Measurements from ENCODE around the gene LRRC28. TPM values are rescaled to one million over a fixed set of nuclear protein-coding genes. Genes with fewer than 3 reads are reported as not detected.

Gene LRRC28
- total RNA-seq, 1 experiment from 2014 or later = 39.3 TPM

DNA sequence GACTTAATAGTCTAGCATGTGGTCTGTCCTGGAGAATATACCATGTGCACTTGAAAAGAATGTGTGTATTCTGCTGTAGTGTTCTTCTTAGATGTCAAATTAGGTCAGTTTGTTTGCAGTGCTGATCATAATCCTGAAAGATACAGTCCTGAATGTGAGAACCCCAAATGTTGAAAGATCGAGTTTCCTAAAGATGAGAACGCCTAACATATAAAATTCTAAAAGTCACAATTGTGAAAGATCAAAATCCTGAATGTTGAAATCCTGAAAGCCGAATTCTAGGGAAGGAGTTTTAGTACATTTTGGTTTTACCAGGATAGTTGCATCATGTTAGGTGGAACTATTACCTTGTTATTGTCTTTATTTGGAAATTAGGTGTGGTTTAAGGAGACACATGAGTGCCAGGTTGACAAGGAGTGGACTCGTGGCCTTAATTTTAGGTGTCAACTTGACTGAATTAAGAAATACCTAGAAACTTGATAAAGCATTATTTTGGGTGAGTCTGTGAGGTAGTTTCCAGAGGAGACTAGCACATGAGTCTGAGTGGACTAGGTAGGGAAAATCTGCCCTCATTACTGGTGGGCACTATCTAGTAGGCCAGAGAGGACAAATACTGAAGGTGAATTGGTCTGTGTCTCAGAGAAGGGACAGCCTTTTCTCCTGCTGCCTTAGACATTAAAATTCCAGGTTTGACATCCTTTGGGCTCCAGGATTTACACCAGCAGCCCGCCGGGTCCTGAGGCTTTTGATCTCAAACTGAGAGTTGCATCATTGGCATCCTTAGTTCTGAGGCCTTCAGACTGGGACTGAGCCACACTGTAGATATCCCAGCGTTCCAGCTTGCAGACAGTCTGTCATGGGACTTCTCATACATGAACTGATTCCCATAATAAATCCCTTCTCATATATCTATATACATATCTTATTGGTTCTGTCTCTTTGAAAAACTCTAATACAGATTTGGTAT is 77.1 kb downstream of the LRRC28 start:
- TF ChIP-seq, protein P1, sequence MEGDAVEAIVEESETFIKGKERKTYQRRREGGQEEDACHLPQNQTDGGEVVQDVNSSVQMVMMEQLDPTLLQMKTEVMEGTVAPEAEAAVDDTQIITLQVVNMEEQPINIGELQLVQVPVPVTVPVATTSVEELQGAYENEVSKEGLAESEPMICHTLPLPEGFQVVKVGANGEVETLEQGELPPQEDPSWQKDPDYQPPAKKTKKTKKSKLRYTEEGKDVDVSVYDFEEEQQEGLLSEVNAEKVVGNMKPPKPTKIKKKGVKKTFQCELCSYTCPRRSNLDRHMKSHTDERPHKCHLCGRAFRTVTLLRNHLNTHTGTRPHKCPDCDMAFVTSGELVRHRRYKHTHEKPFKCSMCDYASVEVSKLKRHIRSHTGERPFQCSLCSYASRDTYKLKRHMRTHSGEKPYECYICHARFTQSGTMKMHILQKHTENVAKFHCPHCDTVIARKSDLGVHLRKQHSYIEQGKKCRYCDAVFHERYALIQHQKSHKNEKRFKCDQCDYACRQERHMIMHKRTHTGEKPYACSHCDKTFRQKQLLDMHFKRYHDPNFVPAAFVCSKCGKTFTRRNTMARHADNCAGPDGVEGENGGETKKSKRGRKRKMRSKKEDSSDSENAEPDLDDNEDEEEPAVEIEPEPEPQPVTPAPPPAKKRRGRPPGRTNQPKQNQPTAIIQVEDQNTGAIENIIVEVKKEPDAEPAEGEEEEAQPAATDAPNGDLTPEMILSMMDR (IDR thresholded peaks at IDR 0.05) = no peak
- TF ChIP-seq POLR2AphosphoS5 (IDR thresholded peaks at IDR 0.05; ENCODE audit: low read depth, low read length) = no peak
- TF ChIP-seq TCF7L2 (IDR thresholded peaks at IDR 0.05; ENCODE audit: low read depth, low read length) = no peak
- TF ChIP-seq REST (IDR thresholded peaks at IDR 0.05; ENCODE audit: insufficient read depth in 1 of 2, low read depth in 2 of 2, low read length in 1 of 2) = no peak
- no peak for TF ChIP-seq SIN3A (IDR thresholded peaks at IDR 0.05; ENCODE audit: borderline replicate concordance, insufficient read depth, low read depth, low read length)
- ATAC-seq (no peak), DNase-seq (ENCODE audit: low read depth, low spot score) (no peak)
- H3K27ac ChIP-seq (ENCODE audit: low read length) = no peak overlapping the region
- H3K4me3 ChIP-seq (ENCODE audit: low read depth in 2 of 2, low read length in 2 of 2) = no peak overlapping the region
- POLR2A ChIA-PET = no interaction called here
- in situ Hi-C loops (cut with HindIII; ENCODE audit: low pct_unique_long_range_greater_than_20kb, low sequenced_read_pairs) (no loop called here), intact Hi-C loops (cut with micrococcal nuclease; ENCODE audit: unreplicated experiment) (no loop called here)
- no peaks in the 10 kb centered on the region for H3K9me3 ChIP-seq (ENCODE audit: control insufficient read depth, insufficient read depth, low read depth, low read length)
- no peaks in the 10 kb centered on the region for H3K4me1 ChIP-seq (ENCODE audit: control insufficient read depth, insufficient read depth, low read length)
- H3K36me3 ChIP-seq (ENCODE audit: control insufficient read depth, insufficient read depth, low read length) = no peaks in the 10 kb centered on the region
- BruUV-seq (replicated peaks) = no TSS peak
- CTCF ChIA-PET = no interaction called here
- no peaks in the 10 kb centered on the region for H3K27me3 ChIP-seq (ENCODE audit: control insufficient read depth, insufficient read depth, low read length)

GRCh38 chr15:99331381-99331780 is 80.1 kb downstream of the LRRC28 start:
- ChIA-PET POLR2A (no interaction called here), CTCF (no interaction called here)
- TF ChIP-seq TCF7L2 (IDR thresholded peaks at IDR 0.05; ENCODE audit: low read depth, low read length) = no peak
- TF ChIP-seq POLR2AphosphoS5 (IDR thresholded peaks at IDR 0.05; ENCODE audit: low read depth, low read length) = no peak
- TF ChIP-seq, protein P1 (IDR thresholded peaks at IDR 0.05) = no peak
- no peak for TF ChIP-seq REST (IDR thresholded peaks at IDR 0.05; ENCODE audit: insufficient read depth in 1 of 2, low read depth in 2 of 2, low read length in 1 of 2)
- TF ChIP-seq SIN3A (IDR thresholded peaks at IDR 0.05; ENCODE audit: borderline replicate concordance, insufficient read depth, low read depth, low read length) = no peak
- no peak for ATAC-seq
- Histone ChIP-seq H3K9me3 (ENCODE audit: control insufficient read depth, insufficient read depth, low read depth, low read length) (no peaks in the 10 kb centered on the region), H3K4me1 (ENCODE audit: control insufficient read depth, insufficient read depth, low read length) (no peaks in the 10 kb centered on the region), H3K36me3 (ENCODE audit: control insufficient read depth, insufficient read depth, low read length) (no peaks in the 10 kb centered on the region), H3K27ac (ENCODE audit: low read length) (no peak overlapping the region), H3K27me3 (ENCODE audit: control insufficient read depth, insufficient read depth, low read length) (no peaks in the 10 kb centered on the region), H3K4me3 (ENCODE audit: low read depth in 2 of 2, low read length in 2 of 2) (no peak overlapping the region)
- in situ Hi-C loops (cut with HindIII; ENCODE audit: low pct_unique_long_range_greater_than_20kb, low sequenced_read_pairs) (no loop called here), intact Hi-C loops (cut with micrococcal nuclease; ENCODE audit: unreplicated experiment) (no loop called here)
- DNase-seq (ENCODE audit: low read depth, low spot score) = no peak
- BruUV-seq (replicated peaks) = no TSS peak
